GM12878 (cell line): ENCODE results near the gene ACACA. TPM values are rescaled to one million over a fixed set of nuclear protein-coding genes. Genes with fewer than 3 reads are reported as not detected.
A peak's percentile ranks its signal among the peaks of the same experiment; 100 is the strongest.

ENCODE experiments used
- ATAC-seq: fragments of 200-7000 bp; cut with Tn5 transposase; 3 replicates; pipeline ENCODE4 v1.9.1; 2020; ENCODE audit warnings: mild to moderate bottlenecking, moderate library complexity
- BruUV-seq: library from RNA; stranded (reverse); fragments of 400-500 nt; replicated peaks from 2 replicates; lab custom pipeline; 2021; lab: Mats Ljungman, UMichigan
- CTCF ChIA-PET: fragments of 300-600 bp; sonication (Branson Sonifier 250); formaldehyde crosslinking; extraction: SDS; loops from one replicate; lab custom pipeline; 2021; ENCODE audit warnings: inconsistent platforms; lab: Yijun Ruan, JAX
- POLR2A ChIA-PET: fragments of 350-600 bp; formaldehyde crosslinking; extraction: SDS; loops from one replicate; lab custom pipeline; 2021; ENCODE audit warnings: inconsistent platforms; lab: Charles Lee
- RAD21 ChIA-PET: fragments of 300-600 bp; sonication (Branson Sonifier 250); formaldehyde crosslinking; loops from one replicate; lab custom pipeline; 2023; ENCODE audit warnings: antibody characterized with exemption; ENCODE audit not compliant: unreplicated experiment; lab: Charles Lee
- SMC1A ChIA-PET: fragments of 300-600 bp; sonication (Branson Sonifier 250); formaldehyde crosslinking; loops from one replicate; lab custom pipeline; 2023; ENCODE audit not compliant: unreplicated experiment, uncharacterized antibody; lab: Charles Lee
- DNase-seq: peaks from one replicate; pipeline ENCODE4 v3.0.0-alpha.2; 2011; ENCODE audit warnings: low read depth, low spot score
- FAIRE-seq: peaks from 3 replicates; lab custom pipeline; 2011; peaks lifted over from hg19 to GRCh38; lab: Jason Lieb, UNC
- H2AFZ ChIP-seq: 2 replicates; pipeline ENCODE4 v1.6.0; 2011; ENCODE audit warnings: low read depth, low read length, control low read depth; ENCODE audit not compliant: control insufficient read depth
- H3K27ac ChIP-seq: 2 replicates; pipeline ENCODE4 v1.5.1; 2011; ENCODE audit warnings: control low read depth; ENCODE audit not compliant: control insufficient read depth, insufficient read depth
- H3K27me3 ChIP-seq, 2 experiments: replicated peaks in 1 of 2; 2 replicates each; pipeline versions ENCODE4 v1.6.0 to v1.6.1; 2011; ENCODE audit warnings: low read length in 1 of 2; ENCODE audit not compliant: control insufficient read depth in 2 of 2, insufficient read depth in 2 of 2
- H3K36me3 ChIP-seq, 2 experiments: 2 replicates each; pipeline ENCODE4 v1.5.1; 2011; ENCODE audit warnings: low read length in 1 of 2; ENCODE audit not compliant: control insufficient read depth in 2 of 2, insufficient read depth in 2 of 2
- H3K4me1 ChIP-seq: 2 replicates; pipeline ENCODE4 v1.6.1; 2011; ENCODE audit warnings: mild to moderate bottlenecking, low read length, moderate library complexity, mixed read lengths; ENCODE audit not compliant: control insufficient read depth, insufficient read depth
- H3K4me2 ChIP-seq: 2 replicates; pipeline ENCODE4 v1.6.0; 2011; ENCODE audit warnings: control low read depth; ENCODE audit not compliant: control insufficient read depth, insufficient read depth
- H3K4me3 ChIP-seq: fragments of 200-600 bp; sonication (generic); 2 replicates; pipeline ENCODE4 v1.5.1; 2016
- H3K79me2 ChIP-seq: 2 replicates; pipeline ENCODE4 v1.6.0; 2011; ENCODE audit warnings: low read length; ENCODE audit not compliant: control insufficient read depth, insufficient read depth
- H3K9ac ChIP-seq: 2 replicates; pipeline ENCODE4 v1.8.0; 2011; ENCODE audit warnings: low read length, control low read depth, mixed read lengths; ENCODE audit not compliant: control insufficient read depth, insufficient read depth
- H3K9me3 ChIP-seq: replicated peaks from 3 replicates; pipeline ENCODE4 v1.5.1; 2011; ENCODE audit warnings: mild to moderate bottlenecking, low read length; ENCODE audit not compliant: control insufficient read depth, insufficient read depth
- H4K20me1 ChIP-seq: 2 replicates; pipeline ENCODE4 v1.6.0; 2011; ENCODE audit not compliant: control insufficient read depth, insufficient read depth
- CREB1 ChIP-seq: IDR thresholded peaks from 2 replicates; pipeline ENCODE4 v1.6.1; 2012; ENCODE audit warnings: low read depth, mild to moderate bottlenecking, inconsistent platforms
- HDAC2 ChIP-seq: fragments of 200-600 bp; sonication (generic); IDR thresholded peaks from 2 replicates; pipeline ENCODE4 v1.6.1; 2017
- HDAC6 ChIP-seq: fragments of 200-600 bp; sonication (generic); IDR thresholded peaks from one replicate; pipeline ENCODE4 v1.8.0; 2017; ENCODE audit warnings: antibody characterized with exemption; ENCODE audit not compliant: unreplicated experiment
- RUNX3 ChIP-seq: IDR thresholded peaks from 2 replicates; pipeline ENCODE4 v1.6.1; 2012; ENCODE audit warnings: low read length, inconsistent platforms
- WGBS: methylation state at CpG from one replicate; pipeline ENCODE4 v1.1.6; 2016; ENCODE audit warnings: low lambda C conversion rate; ENCODE audit not compliant: insufficient replicate concordance, insufficient coverage; ENCODE audit errors: missing lambda C conversion rate; 5-methylcytosine and 5-hydroxymethylcytosine counted together
- in situ Hi-C: fragments of 300-500 bp; cut with MboI; formaldehyde crosslinking; loops from 9 replicates; pipeline ENCODE4 v1.14.3; 2018; ENCODE audit warnings: mixed read lengths
- intact Hi-C: fragments of 100-400 bp; cut with micrococcal nuclease; formaldehyde crosslinking; loops from one replicate; pipeline ENCODE4 v1.14.2; 2022; ENCODE audit not compliant: unreplicated experiment
- polyA plus RNA-seq, 11 experiments: library from polyadenylated mRNA; depleted of rRNA in 4 of 11; unstranded in 6 of 11; stranded (reverse) in 5 of 11; fragments of >200 nt; fragmentation: Nextera tagmentation in 4 of 11; fragmentation: Illumina TruSeq in 1 of 11; extraction: Ambion mirVana in 4 of 11; extraction: Trizol in 1 of 11; gene quantifications; 1 replicate in 1 of 11; 2 replicates in 10 of 11; pipeline versions ENCODE4 v1.2.1 to v1.2.3, GENCODE V29; 2011 to 2016; ENCODE audit warnings: inconsistent platforms in 2 of 11, missing spikeins in 2 of 11, low read depth in 1 of 11
- total RNA-seq, 4 experiments: library from RNA; depleted of rRNA in 3 of 4; stranded (reverse); fragments of >200 nt in 3 of 4; fragmentation: Illumina TruSeq in 1 of 4; extraction: Trizol in 1 of 4; gene quantifications; 2 replicates each; pipeline versions ENCODE4 v1.2.1 to v1.2.3, GENCODE V29; 2013 to 2021
- TF ChIP-seq, protein P1 (sequence below): IDR thresholded peaks from 2 replicates; pipeline ENCODE4 v1.6.1; 2011; ENCODE audit warnings: borderline replicate concordance, low read depth, mild to moderate bottlenecking, moderate library complexity, low read length; ENCODE audit not compliant: insufficient read depth, poor library complexity, severe bottlenecking

Gene ACACA
- total and polyA plus RNA-seq, 10 of the 15 experiments (the other 5 are each of a cell fraction or from before 2014, with no cell fraction given) = 12.9 to 74.2 (median 32.0) TPM

DNA sequence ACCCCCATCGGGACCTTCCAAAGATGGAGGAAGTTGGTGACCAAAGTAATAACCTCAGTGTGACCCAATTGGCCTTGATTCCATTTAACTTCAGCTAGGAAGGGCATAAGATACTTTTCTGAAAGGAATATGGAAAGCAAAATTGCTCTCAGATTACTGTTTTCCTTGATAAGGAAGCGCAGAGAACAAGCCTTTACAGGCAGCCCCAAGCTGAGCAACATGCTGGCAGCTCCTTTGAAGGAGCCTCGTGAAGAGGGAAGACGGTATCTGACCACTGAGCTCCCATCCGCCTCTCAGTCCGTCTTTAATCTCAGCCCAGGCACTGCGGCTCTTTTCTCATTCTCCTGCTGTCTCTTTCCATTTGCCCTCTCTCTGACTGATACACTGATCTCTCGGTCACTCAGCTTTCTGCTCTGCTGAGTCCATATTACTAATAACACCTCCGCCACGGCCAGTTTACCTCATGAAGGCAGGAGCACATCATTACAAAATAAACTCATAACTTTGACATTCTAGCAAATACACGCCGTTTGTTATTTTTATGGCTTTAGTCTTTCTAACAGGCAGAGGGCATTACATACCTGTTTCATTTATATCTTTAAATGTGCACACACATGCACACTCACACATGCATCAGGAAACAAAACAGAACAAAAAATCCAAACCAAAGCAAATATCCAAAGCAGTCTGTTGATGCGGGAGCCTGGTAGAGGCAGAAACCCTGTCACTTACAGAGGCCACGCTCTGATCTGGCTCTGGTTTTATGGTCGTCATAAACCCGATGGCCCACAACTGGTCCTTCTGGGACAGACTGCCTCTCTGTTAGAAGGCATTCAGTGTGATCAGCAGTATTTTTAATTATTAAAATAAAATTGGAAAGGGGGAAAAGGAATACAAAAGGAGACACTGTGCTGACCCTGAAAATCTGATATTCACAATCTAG, 274.7 kb downstream of the ACACA start:
- ChIA-PET POLR2A (no interaction called here), RAD21 (no interaction called here), CTCF (no interaction called here), SMC1A (no interaction called here)
- H3K36me3 ChIP-seq = peaks cover 3 to 7% of the 10 kb centered on the region in 2 experiments
- ATAC-seq (no peak), DNase-seq (no peak), FAIRE-seq (no peak)
- WGBS = 98% methylated on average over 16 of the region's 16 CpGs
- BruUV-seq = no TSS peak
- intact Hi-C loops = no loop called here
- no peak overlapping the region for H3K9ac ChIP-seq
- TF ChIP-seq CREB1 (no peak), HDAC6 (no peak), RUNX3 (no peak), HDAC2 (no peak)
- TF ChIP-seq, protein P1, sequence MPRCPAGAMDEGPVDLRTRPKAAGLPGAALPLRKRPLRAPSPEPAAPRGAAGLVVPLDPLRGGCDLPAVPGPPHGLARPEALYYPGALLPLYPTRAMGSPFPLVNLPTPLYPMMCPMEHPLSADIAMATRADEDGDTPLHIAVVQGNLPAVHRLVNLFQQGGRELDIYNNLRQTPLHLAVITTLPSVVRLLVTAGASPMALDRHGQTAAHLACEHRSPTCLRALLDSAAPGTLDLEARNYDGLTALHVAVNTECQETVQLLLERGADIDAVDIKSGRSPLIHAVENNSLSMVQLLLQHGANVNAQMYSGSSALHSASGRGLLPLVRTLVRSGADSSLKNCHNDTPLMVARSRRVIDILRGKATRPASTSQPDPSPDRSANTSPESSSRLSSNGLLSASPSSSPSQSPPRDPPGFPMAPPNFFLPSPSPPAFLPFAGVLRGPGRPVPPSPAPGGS = peak; percentile 64
- H4K20me1 ChIP-seq = no peaks in the 10 kb centered on the region
- no peaks in the 10 kb centered on the region for H3K4me1 ChIP-seq
- H3K27me3 ChIP-seq = no peaks in the 10 kb centered on the region
- H3K4me3 ChIP-seq = no peak overlapping the region
- no peaks in the 10 kb centered on the region for H3K79me2 ChIP-seq
- H3K27ac ChIP-seq = no peak overlapping the region
- no peak overlapping the region for H3K4me2 ChIP-seq
- in situ Hi-C loops = no loop called here
- H2AFZ ChIP-seq = no peak overlapping the region
- H3K9me3 ChIP-seq = no peaks in the 10 kb centered on the region
